ENCODE measurements around the gene TCF7.

- TF ChIP-seq, protein P1, sequence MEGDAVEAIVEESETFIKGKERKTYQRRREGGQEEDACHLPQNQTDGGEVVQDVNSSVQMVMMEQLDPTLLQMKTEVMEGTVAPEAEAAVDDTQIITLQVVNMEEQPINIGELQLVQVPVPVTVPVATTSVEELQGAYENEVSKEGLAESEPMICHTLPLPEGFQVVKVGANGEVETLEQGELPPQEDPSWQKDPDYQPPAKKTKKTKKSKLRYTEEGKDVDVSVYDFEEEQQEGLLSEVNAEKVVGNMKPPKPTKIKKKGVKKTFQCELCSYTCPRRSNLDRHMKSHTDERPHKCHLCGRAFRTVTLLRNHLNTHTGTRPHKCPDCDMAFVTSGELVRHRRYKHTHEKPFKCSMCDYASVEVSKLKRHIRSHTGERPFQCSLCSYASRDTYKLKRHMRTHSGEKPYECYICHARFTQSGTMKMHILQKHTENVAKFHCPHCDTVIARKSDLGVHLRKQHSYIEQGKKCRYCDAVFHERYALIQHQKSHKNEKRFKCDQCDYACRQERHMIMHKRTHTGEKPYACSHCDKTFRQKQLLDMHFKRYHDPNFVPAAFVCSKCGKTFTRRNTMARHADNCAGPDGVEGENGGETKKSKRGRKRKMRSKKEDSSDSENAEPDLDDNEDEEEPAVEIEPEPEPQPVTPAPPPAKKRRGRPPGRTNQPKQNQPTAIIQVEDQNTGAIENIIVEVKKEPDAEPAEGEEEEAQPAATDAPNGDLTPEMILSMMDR (IDR thresholded peaks at IDR 0.05 in 4 of 5, conservative IDR thresholded peaks at IDR 0.05 in 1 of 5) = no peak
- TF ChIP-seq POLR2A (IDR thresholded peaks at IDR 0.05) = no peak
Measured at GRCh38 chr5:134118212-134118835, 3.8 kb downstream of the TCF7 start.
